ENCODE measurements around the gene EPB41L4A.

- TF ChIP-seq EZH2phosphoT487 (IDR thresholded peaks at IDR 0.05; ENCODE audit: borderline replicate concordance, low read length) (no peak), CTCF (IDR thresholded peaks at IDR 0.05; ENCODE audit: low read depth, low read length, poor library complexity, severe bottlenecking) (no peak)
These were observed 45.2 kb downstream of the EPB41L4A start for GRCh38 chr5:112373885-112374284.

Measured in DOHH2 (cell line).